Activated naive CD4-positive, alpha-beta T cell treated with anti-CD3 and anti-CD28 coated beads, Interleukin-2, amount 10 ng/mL, durations not matched to agents 7 days and 5 days (primary cell): ENCODE results near the gene G2E3.
"Not testable (repeated sequence)": the region's sequence is repeated elsewhere in the genome, so short reads cannot be mapped to it uniquely, and the experiment has no call there.

Experiments used
- CTCF ChIA-PET: fragments of 350-600 bp; sonication (Branson Sonifier 250); formaldehyde crosslinking; loops from one replicate; lab custom pipeline; 2021; ENCODE audit warnings: antibody characterized with exemption; lab: Charles Lee
- DNase-seq: peaks from one replicate; pipeline ENCODE4 v3.0.0-alpha.2; 2020
- H3K27ac Mint-ChIP-seq: one replicate; pipeline ENCODE4 v1.8.0; 2021; ENCODE audit warnings: mild to moderate bottlenecking, moderate library complexity, mixed read lengths
- H3K27me3 Mint-ChIP-seq: one replicate; pipeline ENCODE4 v1.8.0; 2021; ENCODE audit warnings: mild to moderate bottlenecking, mixed read lengths
- H3K36me3 Mint-ChIP-seq: one replicate; pipeline ENCODE4 v1.8.0; 2021; ENCODE audit warnings: mixed read lengths
- H3K4me1 Mint-ChIP-seq: one replicate; pipeline ENCODE4 v1.8.0; 2021; ENCODE audit warnings: mixed read lengths
- H3K4me3 Mint-ChIP-seq: one replicate; pipeline ENCODE4 v1.8.0; 2021; ENCODE audit warnings: mild to moderate bottlenecking, moderate library complexity, mixed read lengths
- H3K9me3 Mint-ChIP-seq: one replicate; pipeline ENCODE4 v1.8.0; 2021; ENCODE audit warnings: mixed read lengths

The G2E3 gene

GRCh38 chr14:30630248-30630647 lies 71.3 kb downstream of the G2E3 start:
- peaks cover 2% of the 10 kb centered on the region for H3K4me1 Mint-ChIP-seq
- peaks cover 26% of the 10 kb centered on the region for H3K36me3 Mint-ChIP-seq
- CTCF ChIA-PET = no interaction called here

GRCh38 chr14:30632730-30633129 lies 73.8 kb downstream of the G2E3 start:
- Mint-ChIP-seq H3K27me3 (no peaks in the 10 kb centered on the region), H3K4me3 (no peak overlapping the region), H3K4me1 (no peaks in the 10 kb centered on the region), H3K27ac (no peak overlapping the region), H3K36me3 (peaks cover 44% of the 10 kb centered on the region), H3K9me3 (no peaks in the 10 kb centered on the region)
- DNase-seq = no peak
- CTCF ChIA-PET = no interaction called here

More at GRCh38 chr14:30630248-30630647, 71.3 kb downstream of the G2E3 start:
- Mint-ChIP-seq H3K9me3 (no peaks in the 10 kb centered on the region), H3K27ac (no peak overlapping the region), H3K27me3 (no peaks in the 10 kb centered on the region), H3K4me3 (no peak overlapping the region)
- no peak for DNase-seq

- no peak for DNase-seq
- CTCF ChIA-PET = no interaction called here
- Mint-ChIP-seq H3K36me3 (peaks cover 54% of the 10 kb centered on the region), H3K9me3 (no peaks in the 10 kb centered on the region), H3K4me3 (no peak overlapping the region), H3K27ac (no peak overlapping the region), H3K4me1 (no peaks in the 10 kb centered on the region), H3K27me3 (no peaks in the 10 kb centered on the region)
Measured at GRCh38 chr14:30638926-30639325, 80.0 kb downstream of the G2E3 start.

GRCh38 chr14:30641207-30641606 lies 82.2 kb downstream of the G2E3 start:
- CTCF ChIA-PET = no interaction called here
- peaks cover 9% of the 10 kb centered on the region for H3K9me3 Mint-ChIP-seq
- H3K36me3 Mint-ChIP-seq = peaks cover 56% of the 10 kb centered on the region
- H3K4me3 Mint-ChIP-seq = no peak overlapping the region
- no peak overlapping the region for H3K27ac Mint-ChIP-seq
- no peak for DNase-seq
- H3K27me3 Mint-ChIP-seq = no peaks in the 10 kb centered on the region
- no peaks in the 10 kb centered on the region for H3K4me1 Mint-ChIP-seq

- CTCF ChIA-PET, H3K27ac Mint-ChIP-seq, H3K27me3 Mint-ChIP-seq, H3K9me3 Mint-ChIP-seq, H3K4me1 Mint-ChIP-seq, DNase-seq, H3K4me3 Mint-ChIP-seq: not testable (repeated sequence)
- peaks cover 53% of the 10 kb centered on the region for H3K36me3 Mint-ChIP-seq
Measured at GRCh38 chr14:30644462-30644861, 85.5 kb downstream of the G2E3 start.

GRCh38 chr14:30645600-30645999 lies 86.6 kb downstream of the G2E3 start:
- CTCF ChIA-PET = interaction anchor here (0.6 kb wide), 1 partner anchor 1428 kb away, joined by 3 read pairs; no protein-coding TSS in a partner anchor
- Mint-ChIP-seq H3K9me3 (peaks cover 9% of the 10 kb centered on the region), H3K36me3 (peaks cover 50% of the 10 kb centered on the region), H3K4me1 (no peaks in the 10 kb centered on the region), H3K27me3 (no peaks in the 10 kb centered on the region), H3K27ac (no peak overlapping the region), H3K4me3 (no peak overlapping the region)
- no peak for DNase-seq

- Mint-ChIP-seq H3K27me3 (no peaks in the 10 kb centered on the region), H3K36me3 (peaks cover 52% of the 10 kb centered on the region), H3K4me3 (no peak overlapping the region), H3K27ac (no peak overlapping the region), H3K9me3 (peaks cover 9% of the 10 kb centered on the region), H3K4me1 (no peaks in the 10 kb centered on the region)
- CTCF ChIA-PET = no interaction called here
- no peak for DNase-seq
Measured at GRCh38 chr14:30648471-30648870, 89.5 kb downstream of the G2E3 start.

- Mint-ChIP-seq H3K27ac (no peak overlapping the region), H3K4me1 (no peaks in the 10 kb centered on the region), H3K4me3 (no peak overlapping the region), H3K36me3 (peaks cover 27% of the 10 kb centered on the region), H3K27me3 (no peaks in the 10 kb centered on the region), H3K9me3 (no peaks in the 10 kb centered on the region)
- CTCF ChIA-PET = no interaction called here
- no peak for DNase-seq
Measured at GRCh38 chr14:30651937-30652336, 93.0 kb downstream of the G2E3 start.

GRCh38 chr14:30655124-30655523 lies 96.2 kb downstream of the G2E3 start:
- CTCF ChIA-PET = interaction anchor here (0.6 to 1.1 kb wide), 4 partner anchors 33 to 708 kb away, joined by 3 to 7 read pairs (median 4); partner anchors contain the start of gene SCFD1
- Mint-ChIP-seq H3K27ac (no peak overlapping the region), H3K4me1 (no peaks in the 10 kb centered on the region)

GRCh38 chr14:30655658-30656057 lies 96.7 kb downstream of the G2E3 start:
- H3K4me3 Mint-ChIP-seq = no peak overlapping the region
- no peaks in the 10 kb centered on the region for H3K27me3 Mint-ChIP-seq
- H3K4me1 Mint-ChIP-seq = no peaks in the 10 kb centered on the region
- CTCF ChIA-PET = interaction anchor here (0.9 kb wide), 1 partner anchor 425 kb away, joined by 3 read pairs; no protein-coding TSS in a partner anchor
- H3K36me3 Mint-ChIP-seq = peaks cover 24% of the 10 kb centered on the region
- no peak for DNase-seq
- H3K9me3 Mint-ChIP-seq = no peaks in the 10 kb centered on the region
- no peak overlapping the region for H3K27ac Mint-ChIP-seq

More at GRCh38 chr14:30655124-30655523, 96.2 kb downstream of the G2E3 start:
- H3K27me3 Mint-ChIP-seq = no peaks in the 10 kb centered on the region
- no peak for DNase-seq
- H3K4me3 Mint-ChIP-seq = no peak overlapping the region
- H3K9me3 Mint-ChIP-seq = no peaks in the 10 kb centered on the region
- peaks cover 24% of the 10 kb centered on the region for H3K36me3 Mint-ChIP-seq

GRCh38 chr14:30656190-30656632 lies 97.3 kb downstream of the G2E3 start:
- peak; percentile 43 for DNase-seq
- Mint-ChIP-seq H3K36me3 (peaks cover 28% of the 10 kb centered on the region), H3K9me3 (no peaks in the 10 kb centered on the region), H3K27me3 (no peaks in the 10 kb centered on the region), H3K4me3 (no peak overlapping the region), H3K4me1 (no peaks in the 10 kb centered on the region), H3K27ac (no peak overlapping the region)
- CTCF ChIA-PET = interaction anchor here (0.7 to 0.8 kb wide), 3 partner anchors 10 to 63 kb away, joined by 3 read pairs; no protein-coding TSS in a partner anchor

GRCh38 chr14:30657050-30657449 lies 98.1 kb downstream of the G2E3 start:
- H3K27me3 Mint-ChIP-seq = no peaks in the 10 kb centered on the region
- DNase-seq = no peak
- H3K9me3 Mint-ChIP-seq = no peaks in the 10 kb centered on the region
- CTCF ChIA-PET = interaction anchor here (0.7 to 1.1 kb wide), 3 partner anchors 9 to 64 kb away, joined by 3 read pairs; no protein-coding TSS in a partner anchor
- H3K4me1 Mint-ChIP-seq = no peaks in the 10 kb centered on the region
- H3K27ac Mint-ChIP-seq = no peak overlapping the region
- H3K4me3 Mint-ChIP-seq = no peak overlapping the region
- H3K36me3 Mint-ChIP-seq = peaks cover 24% of the 10 kb centered on the region

GRCh38 chr14:30657606-30658163 lies 98.7 kb downstream of the G2E3 start:
- H3K4me1 Mint-ChIP-seq = no peaks in the 10 kb centered on the region
- no peak overlapping the region for H3K27ac Mint-ChIP-seq
- H3K36me3 Mint-ChIP-seq = peaks cover 29% of the 10 kb centered on the region
- CTCF ChIA-PET = interaction anchor here (1.1 kb wide), 1 partner anchor 8 kb away, joined by 3 read pairs; no protein-coding TSS in a partner anchor
- no peaks in the 10 kb centered on the region for H3K27me3 Mint-ChIP-seq
- DNase-seq = no peak
- no peak overlapping the region for H3K4me3 Mint-ChIP-seq
- no peaks in the 10 kb centered on the region for H3K9me3 Mint-ChIP-seq

GRCh38 chr14:30658645-30659044 lies 99.7 kb downstream of the G2E3 start:
- Mint-ChIP-seq H3K36me3 (peaks cover 30% of the 10 kb centered on the region), H3K27ac (no peak overlapping the region), H3K27me3 (no peaks in the 10 kb centered on the region), H3K4me1 (no peaks in the 10 kb centered on the region), H3K9me3 (no peaks in the 10 kb centered on the region), H3K4me3 (no peak overlapping the region)
- no peak for DNase-seq
- CTCF ChIA-PET = interaction anchor here (1.1 kb wide), 1 partner anchor 247 kb away, joined by 4 read pairs; no protein-coding TSS in a partner anchor

GRCh38 chr14:30669594-30669993 lies 110.6 kb downstream of the G2E3 start:
- no peak overlapping the region for H3K4me3 Mint-ChIP-seq
- no peaks in the 10 kb centered on the region for H3K4me1 Mint-ChIP-seq
- DNase-seq = no peak
- H3K36me3 Mint-ChIP-seq = peaks cover 30% of the 10 kb centered on the region
- CTCF ChIA-PET = no interaction called here
- peaks cover 4% of the 10 kb centered on the region for H3K9me3 Mint-ChIP-seq
- H3K27me3 Mint-ChIP-seq = no peaks in the 10 kb centered on the region
- no peak overlapping the region for H3K27ac Mint-ChIP-seq
